ENCODE results near the gene KIAA0408.

The KIAA0408 gene

DNA sequence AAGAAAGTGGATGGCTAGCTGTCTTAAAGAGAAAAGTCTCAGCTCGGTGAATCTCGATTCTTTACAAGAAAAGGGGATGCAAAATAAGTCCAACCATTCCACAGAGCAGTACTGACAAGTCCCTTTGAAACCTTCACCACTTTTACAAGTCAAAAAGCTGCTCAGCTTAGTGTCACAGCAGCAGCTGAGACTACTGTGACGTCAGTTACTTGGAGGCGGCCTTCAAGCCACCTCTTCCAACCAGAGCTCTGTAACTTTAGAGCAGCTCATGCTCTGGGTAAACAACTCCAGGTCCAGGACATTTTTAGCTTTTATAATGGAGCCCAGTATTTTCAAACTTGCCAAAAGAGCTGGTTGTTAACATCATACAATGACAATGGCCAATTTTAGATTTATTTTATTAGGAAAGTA lies at the start of gene KIAA0408:
Gene KIAA0408, minus strand, starts transcription at position 159 of the 411 bp plus-strand sequence. CDS start 5,408 bp downstream, outside the sequence.
- H3K9ac ChIP-seq (ENCODE audit: low read depth, low read length) = no peak within 1 kb of the TSS; the same call in 1 of the 2 replicates
- peaks cover 28% of the 10 kb centered on the region for H3K4me1 ChIP-seq (ENCODE audit: insufficient read depth, low read length)
- H3K36me3 ChIP-seq (ENCODE audit: insufficient read depth, low read length) = no peaks in the 10 kb centered on the region
- no peaks in the 10 kb centered on the region for H3K9me3 ChIP-seq (ENCODE audit: control insufficient read depth, insufficient read depth, low read length)

DNA sequence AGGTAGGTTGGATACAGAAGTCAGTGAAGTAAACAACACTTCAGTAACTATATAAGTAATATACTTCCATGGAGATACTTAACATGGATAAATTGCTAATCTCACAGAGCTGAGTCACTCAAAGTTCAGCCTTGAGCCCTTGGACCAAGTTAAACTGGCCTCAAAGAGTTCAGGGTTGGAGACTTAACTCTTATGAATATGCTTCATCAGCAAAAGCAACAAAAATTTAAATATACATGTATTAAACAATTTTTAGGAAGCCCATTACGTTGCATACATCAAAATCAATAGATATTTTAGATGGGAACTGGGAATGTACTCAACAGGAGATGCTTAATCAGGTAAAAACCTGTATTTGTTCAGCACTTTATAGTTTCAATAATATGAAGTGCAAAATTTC lies 47.7 kb upstream of the KIAA0408 start:
- H3K9me3 ChIP-seq (ENCODE audit: control insufficient read depth, insufficient read depth, low read length) = no peaks in the 10 kb centered on the region
- H3K9ac ChIP-seq (ENCODE audit: low read depth, low read length) = no peak overlapping the region
- no peaks in the 10 kb centered on the region for H3K4me1 ChIP-seq (ENCODE audit: insufficient read depth, low read length)
- H3K36me3 ChIP-seq (ENCODE audit: insufficient read depth, low read length) = peaks cover 6% of the 10 kb centered on the region; the same call in 1 of the 2 replicates

DNA sequence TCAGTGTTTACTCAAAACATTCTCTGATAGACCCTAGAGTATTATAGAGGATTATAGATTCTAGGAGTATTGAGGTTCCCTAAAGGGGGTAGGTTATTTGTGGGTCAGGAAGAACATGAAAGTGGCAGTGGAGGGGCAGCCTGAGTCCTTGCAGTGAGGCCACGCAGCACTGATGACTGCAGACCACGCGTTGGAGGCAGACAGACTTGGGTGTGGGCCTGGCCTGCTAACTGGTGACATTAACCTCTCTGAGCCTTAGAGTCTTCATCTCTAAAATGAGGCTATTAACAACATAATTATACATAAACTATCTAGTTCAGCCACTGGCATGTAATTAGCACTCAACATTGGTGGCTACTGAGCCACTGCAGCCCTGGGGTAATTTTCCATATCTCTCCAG lies 43.8 kb upstream of the KIAA0408 start:
- Histone ChIP-seq H3K9ac (ENCODE audit: low read depth, low read length) (no peak overlapping the region), H3K4me1 (ENCODE audit: insufficient read depth, low read length) (no peaks in the 10 kb centered on the region), H3K36me3 (ENCODE audit: insufficient read depth, low read length) (no peaks in the 10 kb centered on the region), H3K9me3 (ENCODE audit: control insufficient read depth, insufficient read depth, low read length) (no peaks in the 10 kb centered on the region)

DNA sequence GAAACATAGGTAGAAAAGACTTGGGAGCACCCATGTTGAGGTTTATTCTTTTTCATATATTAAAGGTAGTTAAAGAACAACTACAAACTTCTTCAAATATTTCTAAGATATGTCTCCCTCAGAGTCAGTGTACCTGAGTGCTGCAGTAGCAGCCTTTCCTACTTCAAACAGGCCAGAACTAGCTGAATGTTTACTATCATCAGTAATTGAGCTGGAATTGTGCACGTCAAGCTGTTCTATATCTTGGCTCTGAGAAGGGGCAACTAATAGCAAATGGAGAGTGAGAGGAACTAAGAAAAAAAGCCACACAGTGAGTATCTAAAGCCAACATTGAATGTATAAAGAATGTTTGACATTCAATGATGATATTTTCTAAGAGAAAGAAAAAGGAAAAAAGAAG lies 38.2 kb upstream of the KIAA0408 start:
- no peaks in the 10 kb centered on the region for H3K9me3 ChIP-seq (ENCODE audit: control insufficient read depth, insufficient read depth, low read length)
- H3K4me1 ChIP-seq (ENCODE audit: insufficient read depth, low read length) = no peaks in the 10 kb centered on the region
- no peaks in the 10 kb centered on the region for H3K36me3 ChIP-seq (ENCODE audit: insufficient read depth, low read length)
- no peak overlapping the region for H3K9ac ChIP-seq (ENCODE audit: low read depth, low read length)

DNA sequence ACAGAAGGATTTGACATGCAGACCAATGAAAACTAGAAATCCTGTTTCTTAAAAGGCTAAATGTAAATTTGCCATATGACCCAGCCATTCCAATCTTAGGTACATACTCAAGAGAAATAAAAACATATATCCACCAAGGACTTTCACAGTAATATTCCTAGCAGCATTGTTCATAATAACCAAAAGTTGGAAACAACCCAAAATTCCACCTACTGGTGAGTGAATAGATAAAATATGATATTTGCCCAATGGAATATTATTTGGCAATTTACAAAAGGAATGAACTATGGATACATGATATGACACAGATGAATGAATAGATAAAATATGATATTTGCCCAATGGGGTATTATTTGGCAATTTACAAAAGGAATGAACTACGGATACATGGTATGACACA lies 37.3 kb upstream of the KIAA0408 start:
- H3K36me3 ChIP-seq (ENCODE audit: insufficient read depth, low read length) = no peaks in the 10 kb centered on the region
- H3K9ac ChIP-seq (ENCODE audit: low read depth, low read length) = no peak overlapping the region
- no peaks in the 10 kb centered on the region for H3K9me3 ChIP-seq (ENCODE audit: control insufficient read depth, insufficient read depth, low read length)
- no peaks in the 10 kb centered on the region for H3K4me1 ChIP-seq (ENCODE audit: insufficient read depth, low read length)

DNA sequence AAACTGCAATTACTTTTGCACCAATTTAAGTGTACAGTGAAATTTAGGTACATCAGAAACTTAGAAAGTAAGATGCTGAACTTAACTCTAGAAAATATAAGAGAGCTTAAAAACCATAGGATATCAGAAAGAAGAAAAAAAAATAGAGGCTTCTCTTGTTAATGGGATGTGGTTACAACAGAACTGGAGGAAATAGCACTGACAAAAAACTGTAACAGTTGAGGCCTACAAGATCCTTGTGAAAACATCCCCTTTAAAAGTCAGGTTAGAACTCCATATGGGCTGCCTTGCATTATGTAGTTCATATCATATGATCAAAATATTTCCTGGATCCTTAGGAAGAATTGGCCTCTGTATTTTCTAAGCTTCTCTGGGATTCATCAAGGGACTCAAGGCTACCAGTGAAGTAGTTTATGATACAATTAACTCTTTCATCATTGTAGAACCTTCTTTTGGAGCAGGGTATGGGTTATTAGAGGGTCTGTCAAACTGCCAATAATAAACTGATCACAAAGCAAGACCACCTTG lies 35.1 kb upstream of the KIAA0408 start:
- no peak overlapping the region for H3K9ac ChIP-seq (ENCODE audit: low read depth, low read length)
- H3K4me1 ChIP-seq (ENCODE audit: insufficient read depth, low read length) = no peaks in the 10 kb centered on the region
- no peaks in the 10 kb centered on the region for H3K36me3 ChIP-seq (ENCODE audit: insufficient read depth, low read length)
- H3K9me3 ChIP-seq (ENCODE audit: control insufficient read depth, insufficient read depth, low read length) = no peaks in the 10 kb centered on the region

DNA sequence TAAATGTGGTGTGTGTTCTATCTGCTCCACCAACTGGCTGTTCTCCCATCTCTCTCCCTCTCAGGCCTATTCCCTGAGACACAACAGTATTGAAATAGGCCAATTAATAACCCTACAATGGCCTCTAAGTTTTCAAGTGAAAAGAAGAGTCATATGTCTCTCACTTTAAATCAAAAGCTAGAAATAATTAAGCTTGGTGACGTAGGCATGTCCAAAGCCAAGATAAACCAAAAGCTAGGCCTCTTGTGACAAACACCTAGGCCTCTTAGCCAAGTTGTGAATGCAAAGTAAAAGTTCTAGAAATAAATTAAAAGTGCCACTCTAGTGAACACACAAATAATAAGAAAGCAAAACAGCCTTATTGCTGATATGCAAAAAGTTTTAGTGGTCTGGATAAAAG lies 30.1 kb upstream of the KIAA0408 start:
- H3K4me1 ChIP-seq (ENCODE audit: insufficient read depth, low read length) = peaks cover 4% of the 10 kb centered on the region; the same call in 1 of the 2 replicates
- H3K36me3 ChIP-seq (ENCODE audit: insufficient read depth, low read length) = no peaks in the 10 kb centered on the region
- H3K9ac ChIP-seq (ENCODE audit: low read depth, low read length) = no peak overlapping the region
- H3K9me3 ChIP-seq (ENCODE audit: control insufficient read depth, insufficient read depth, low read length) = no peaks in the 10 kb centered on the region

DNA sequence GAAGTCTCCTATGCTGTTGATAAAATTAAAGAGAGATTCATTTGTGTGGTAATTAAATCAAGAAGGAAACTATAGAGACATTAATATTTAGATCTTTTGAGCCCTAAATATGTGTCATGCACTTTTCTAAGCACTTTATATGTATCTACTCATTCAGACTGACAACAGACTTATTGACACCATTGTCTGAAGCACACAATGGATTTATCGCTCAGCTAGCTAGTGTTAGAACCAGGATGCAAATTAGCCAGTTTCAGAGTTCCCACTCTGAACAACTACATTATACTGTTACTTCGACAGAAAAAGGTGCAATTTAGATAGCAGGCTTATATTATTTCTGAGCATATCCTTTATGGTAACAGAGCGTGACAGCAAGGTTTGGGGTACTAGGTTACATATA lies 27.7 kb upstream of the KIAA0408 start:
- Histone ChIP-seq H3K4me1 (ENCODE audit: insufficient read depth, low read length) (peaks cover 25% of the 10 kb centered on the region), H3K9me3 (ENCODE audit: control insufficient read depth, insufficient read depth, low read length) (no peaks in the 10 kb centered on the region), H3K9ac (ENCODE audit: low read depth, low read length) (no peak overlapping the region), H3K36me3 (ENCODE audit: insufficient read depth, low read length) (no peaks in the 10 kb centered on the region)

DNA sequence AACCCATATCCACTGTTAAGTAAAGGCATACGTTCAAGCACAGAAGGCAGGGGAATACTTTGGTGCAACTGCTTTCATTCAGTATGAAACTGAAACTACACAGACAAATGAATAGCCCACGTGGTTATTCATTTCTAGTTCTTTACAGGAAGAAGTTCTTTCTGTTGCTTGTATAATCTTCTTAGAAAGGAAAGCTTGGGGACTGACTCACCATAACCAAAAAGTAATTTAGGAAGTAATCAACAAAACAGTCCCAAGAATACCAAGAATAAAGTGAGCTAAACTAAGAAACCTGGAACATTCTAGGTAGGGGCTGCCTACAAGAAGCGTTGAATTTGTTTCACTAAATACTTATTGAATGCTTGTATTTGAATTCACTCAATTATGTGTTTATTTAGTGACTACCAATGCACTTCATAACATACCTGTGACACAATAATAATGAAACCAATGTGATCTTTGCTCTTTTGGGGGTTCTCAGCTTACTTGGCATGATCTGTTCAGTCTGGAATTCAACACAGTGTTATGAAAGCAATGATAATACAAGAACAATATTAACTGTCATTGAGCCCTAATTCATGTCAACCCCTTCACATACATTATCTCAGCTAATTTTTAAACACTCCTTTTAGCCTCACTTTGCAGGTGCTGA lies 25.1 kb upstream of the KIAA0408 start:
- peaks cover 30% of the 10 kb centered on the region for H3K4me1 ChIP-seq (ENCODE audit: insufficient read depth, low read length)
- H3K9me3 ChIP-seq (ENCODE audit: control insufficient read depth, insufficient read depth, low read length) = no peaks in the 10 kb centered on the region
- H3K36me3 ChIP-seq (ENCODE audit: insufficient read depth, low read length) = no peaks in the 10 kb centered on the region
- H3K9ac ChIP-seq (ENCODE audit: low read depth, low read length) = no peak overlapping the region

DNA sequence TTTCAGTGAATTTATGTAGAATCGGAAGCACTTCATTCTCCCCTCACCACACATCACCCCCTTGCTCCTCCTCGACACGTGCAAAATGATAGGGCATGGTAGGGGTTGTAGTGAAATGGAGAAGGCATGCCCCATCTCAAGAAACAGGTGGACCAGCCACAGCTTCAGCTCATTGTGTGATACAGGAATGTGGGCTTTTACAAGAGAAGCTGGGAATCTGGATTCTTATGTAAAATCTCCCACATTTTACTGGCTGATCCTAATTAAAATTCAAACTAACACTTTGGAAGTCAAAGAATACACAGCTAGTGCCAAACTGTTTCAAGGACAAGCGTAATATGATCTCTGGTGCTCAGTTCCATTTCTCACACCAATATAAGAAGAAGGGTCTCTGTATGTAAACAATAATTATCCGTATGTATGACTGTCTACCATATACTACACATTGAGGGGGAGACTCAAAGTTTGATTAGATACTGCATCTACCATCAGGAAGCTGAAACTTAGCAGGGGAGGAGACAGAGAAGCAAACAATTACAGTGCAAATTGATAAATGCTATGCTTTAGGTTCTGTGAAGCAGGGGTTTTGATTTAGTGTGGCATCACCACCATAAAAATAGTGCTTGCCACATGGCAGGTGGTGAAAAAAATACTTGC lies 24.3 kb upstream of the KIAA0408 start:
- H3K9ac ChIP-seq (ENCODE audit: low read depth, low read length) = peak overlapping the region; percentile 16; the same call in 1 of the 2 replicates

DNA sequence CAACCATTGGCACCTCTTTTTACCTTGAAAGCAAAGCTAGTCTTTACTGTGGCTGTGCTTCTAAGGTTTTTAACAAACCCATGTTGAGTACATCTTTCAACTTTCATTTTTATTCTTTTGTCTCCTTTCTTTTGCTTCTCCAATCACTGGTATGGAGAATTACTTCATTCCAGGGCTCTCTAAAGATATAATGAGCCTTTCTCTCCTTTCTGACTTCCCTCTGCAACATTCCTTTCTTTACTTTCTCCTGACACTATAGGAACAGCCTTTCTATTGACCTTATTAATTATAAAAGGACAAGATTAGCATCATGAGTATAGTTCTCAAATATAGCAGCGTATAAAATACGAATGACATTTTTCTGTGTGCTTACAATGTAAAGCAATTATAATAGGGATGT lies 23.1 kb upstream of the KIAA0408 start:
- Histone ChIP-seq H3K9ac (ENCODE audit: low read depth, low read length) (no peak overlapping the region), H3K36me3 (ENCODE audit: insufficient read depth, low read length) (no peaks in the 10 kb centered on the region), H3K9me3 (ENCODE audit: control insufficient read depth, insufficient read depth, low read length) (no peaks in the 10 kb centered on the region)

More for the DNA sequence above, 24.3 kb upstream of the KIAA0408 start:
- Histone ChIP-seq H3K9me3 (ENCODE audit: control insufficient read depth, insufficient read depth, low read length) (no peaks in the 10 kb centered on the region), H3K36me3 (ENCODE audit: insufficient read depth, low read length) (no peaks in the 10 kb centered on the region), H3K4me1 (ENCODE audit: insufficient read depth, low read length) (peaks cover 30% of the 10 kb centered on the region)

DNA sequence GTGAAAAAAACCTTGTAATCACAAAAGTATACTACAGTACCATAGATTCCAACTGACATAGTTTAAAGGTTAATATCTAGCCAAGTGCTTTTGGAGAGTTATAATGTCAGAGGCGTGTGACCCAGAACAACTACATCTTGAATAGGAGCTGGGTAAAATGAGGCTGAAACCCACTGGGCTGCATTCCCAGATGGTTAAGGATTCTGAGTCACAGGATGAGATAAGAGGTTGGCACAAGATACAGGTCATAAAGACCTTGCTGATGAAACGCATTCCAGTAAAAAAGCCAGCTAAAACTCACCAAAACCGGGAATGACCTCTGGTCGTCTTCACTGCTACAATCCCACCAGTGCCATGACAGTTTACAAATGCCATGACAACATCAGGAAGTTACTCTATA lies 22.4 kb upstream of the KIAA0408 start:
- no peak overlapping the region for H3K9ac ChIP-seq (ENCODE audit: low read depth, low read length)
- H3K9me3 ChIP-seq (ENCODE audit: control insufficient read depth, insufficient read depth, low read length) = no peaks in the 10 kb centered on the region
- H3K4me1 ChIP-seq (ENCODE audit: insufficient read depth, low read length) = peaks cover 30% of the 10 kb centered on the region
- H3K36me3 ChIP-seq (ENCODE audit: insufficient read depth, low read length) = no peaks in the 10 kb centered on the region

More for the DNA sequence above, 23.1 kb upstream of the KIAA0408 start:
- peaks cover 30% of the 10 kb centered on the region for H3K4me1 ChIP-seq (ENCODE audit: insufficient read depth, low read length)

DNA sequence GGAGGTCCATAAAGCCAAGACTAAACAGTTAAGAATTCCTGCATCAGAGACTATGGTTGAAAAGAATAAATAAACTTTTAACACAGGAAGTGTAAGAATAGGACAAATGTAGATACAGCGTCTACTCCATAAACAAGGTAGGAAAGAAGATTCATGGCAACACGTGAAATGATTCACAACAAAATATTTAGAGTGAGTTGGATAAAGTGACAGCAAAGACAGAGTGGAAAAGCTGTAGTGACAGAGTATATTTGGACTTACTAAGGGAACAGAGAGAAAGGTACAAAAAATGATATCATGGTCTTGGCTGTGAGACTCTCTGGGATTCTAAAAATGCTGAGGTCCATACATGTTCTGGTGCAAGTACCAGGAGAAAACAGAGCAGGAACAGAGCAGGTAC lies 21.9 kb upstream of the KIAA0408 start:
- no peaks in the 10 kb centered on the region for H3K9me3 ChIP-seq (ENCODE audit: control insufficient read depth, insufficient read depth, low read length)
- no peak overlapping the region for H3K9ac ChIP-seq (ENCODE audit: low read depth, low read length)
- H3K4me1 ChIP-seq (ENCODE audit: insufficient read depth, low read length) = peaks cover 30% of the 10 kb centered on the region
- H3K36me3 ChIP-seq (ENCODE audit: insufficient read depth, low read length) = no peaks in the 10 kb centered on the region

DNA sequence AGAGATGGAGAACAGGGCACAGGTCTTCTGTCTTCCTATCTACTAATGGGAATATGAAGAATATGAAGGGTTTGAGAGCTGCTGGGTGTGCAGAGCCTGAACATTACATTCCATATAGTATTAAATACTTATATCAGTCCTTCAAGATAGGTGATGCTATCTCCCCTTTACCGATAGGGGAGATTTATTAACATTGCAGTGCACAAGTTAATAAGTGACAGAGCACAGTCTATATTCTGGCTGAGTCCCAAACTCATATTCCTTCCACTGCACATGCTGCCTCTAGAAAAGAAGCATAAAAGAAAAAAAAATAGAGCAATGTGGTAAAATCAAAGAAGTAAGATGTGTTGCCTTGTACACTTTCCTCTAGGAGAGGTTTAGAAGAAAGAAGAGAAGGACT lies 18.5 kb upstream of the KIAA0408 start:
- Histone ChIP-seq H3K4me1 (ENCODE audit: insufficient read depth, low read length) (peaks cover 12% of the 10 kb centered on the region), H3K36me3 (ENCODE audit: insufficient read depth, low read length) (no peaks in the 10 kb centered on the region), H3K9me3 (ENCODE audit: control insufficient read depth, insufficient read depth, low read length) (no peaks in the 10 kb centered on the region), H3K9ac (ENCODE audit: low read depth, low read length) (no peak overlapping the region)

DNA sequence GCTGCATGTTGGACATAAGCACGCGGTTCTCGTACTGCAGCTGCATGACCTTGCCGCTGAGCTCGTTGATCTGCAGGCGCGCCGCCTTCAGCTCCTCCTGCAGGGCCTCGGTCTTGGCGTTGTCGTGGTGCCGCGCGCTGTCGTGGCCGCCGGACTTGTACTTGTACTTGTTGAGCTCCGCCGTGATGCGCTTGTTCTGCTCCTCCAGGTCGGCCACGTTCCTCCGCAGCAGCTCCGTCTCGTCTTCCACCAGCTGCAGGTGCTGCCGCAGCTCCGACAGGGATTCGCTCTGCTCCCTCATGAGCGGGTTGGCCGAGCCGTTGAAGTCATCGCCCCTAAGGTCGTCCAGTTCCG lies 16.6 kb upstream of the KIAA0408 start:
- H3K9ac ChIP-seq (ENCODE audit: low read depth, low read length) = no peak overlapping the region
- H3K4me1 ChIP-seq (ENCODE audit: insufficient read depth, low read length) = no peaks in the 10 kb centered on the region
- H3K9me3 ChIP-seq (ENCODE audit: control insufficient read depth, insufficient read depth, low read length) = no peaks in the 10 kb centered on the region
- no peaks in the 10 kb centered on the region for H3K36me3 ChIP-seq (ENCODE audit: insufficient read depth, low read length)

All from ES-I3 (cell line).